ENCODE data around the gene LOXHD1. TPM values are rescaled to one million over a fixed set of nuclear protein-coding genes. Genes with fewer than 3 reads are reported as not detected.

The LOXHD1 gene
- total and polyA plus RNA-seq, 2 of the 13 experiments (the other 11 are each of a cell fraction or from before 2014, with no cell fraction given): not detected

- BruUV-seq (replicated peaks): no TSS peak
- FAIRE-seq: no peak
- Histone ChIP-seq H3K4me3 (replicated peaks in 1 of 3; ENCODE audit: insufficient read depth in 1 of 3, low read depth in 2 of 3, low read length in 3 of 3) (no peak overlapping the region), H3K27me3 (ENCODE audit: control insufficient read depth in 1 of 2, insufficient read depth in 2 of 2, low read length in 2 of 2) (no peaks in the 10 kb centered on the region), H3K36me3 (replicated peaks in 1 of 2; ENCODE audit: control insufficient read depth in 1 of 2, insufficient read depth in 2 of 2, low read length in 2 of 2) (no peaks in the 10 kb centered on the region), H4K20me1 (ENCODE audit: insufficient read depth, low read length) (no peaks in the 10 kb centered on the region), H2AFZ (ENCODE audit: low read length) (no peak overlapping the region), H3K9me3 (ENCODE audit: low read length) (no peaks in the 10 kb centered on the region), H3K4me2 (ENCODE audit: low read depth, low read length) (no peak overlapping the region), H3K79me2 (ENCODE audit: insufficient read depth, low read length) (no peaks in the 10 kb centered on the region), H3K27ac (ENCODE audit: extremely low read length, insufficient read depth, low read length) (no peak overlapping the region), H3K9ac (ENCODE audit: insufficient read depth, low read depth, low read length) (no peak overlapping the region), H3K4me1 (ENCODE audit: insufficient read depth, low read length) (no peaks in the 10 kb centered on the region)
- TF ChIP-seq, protein P1, sequence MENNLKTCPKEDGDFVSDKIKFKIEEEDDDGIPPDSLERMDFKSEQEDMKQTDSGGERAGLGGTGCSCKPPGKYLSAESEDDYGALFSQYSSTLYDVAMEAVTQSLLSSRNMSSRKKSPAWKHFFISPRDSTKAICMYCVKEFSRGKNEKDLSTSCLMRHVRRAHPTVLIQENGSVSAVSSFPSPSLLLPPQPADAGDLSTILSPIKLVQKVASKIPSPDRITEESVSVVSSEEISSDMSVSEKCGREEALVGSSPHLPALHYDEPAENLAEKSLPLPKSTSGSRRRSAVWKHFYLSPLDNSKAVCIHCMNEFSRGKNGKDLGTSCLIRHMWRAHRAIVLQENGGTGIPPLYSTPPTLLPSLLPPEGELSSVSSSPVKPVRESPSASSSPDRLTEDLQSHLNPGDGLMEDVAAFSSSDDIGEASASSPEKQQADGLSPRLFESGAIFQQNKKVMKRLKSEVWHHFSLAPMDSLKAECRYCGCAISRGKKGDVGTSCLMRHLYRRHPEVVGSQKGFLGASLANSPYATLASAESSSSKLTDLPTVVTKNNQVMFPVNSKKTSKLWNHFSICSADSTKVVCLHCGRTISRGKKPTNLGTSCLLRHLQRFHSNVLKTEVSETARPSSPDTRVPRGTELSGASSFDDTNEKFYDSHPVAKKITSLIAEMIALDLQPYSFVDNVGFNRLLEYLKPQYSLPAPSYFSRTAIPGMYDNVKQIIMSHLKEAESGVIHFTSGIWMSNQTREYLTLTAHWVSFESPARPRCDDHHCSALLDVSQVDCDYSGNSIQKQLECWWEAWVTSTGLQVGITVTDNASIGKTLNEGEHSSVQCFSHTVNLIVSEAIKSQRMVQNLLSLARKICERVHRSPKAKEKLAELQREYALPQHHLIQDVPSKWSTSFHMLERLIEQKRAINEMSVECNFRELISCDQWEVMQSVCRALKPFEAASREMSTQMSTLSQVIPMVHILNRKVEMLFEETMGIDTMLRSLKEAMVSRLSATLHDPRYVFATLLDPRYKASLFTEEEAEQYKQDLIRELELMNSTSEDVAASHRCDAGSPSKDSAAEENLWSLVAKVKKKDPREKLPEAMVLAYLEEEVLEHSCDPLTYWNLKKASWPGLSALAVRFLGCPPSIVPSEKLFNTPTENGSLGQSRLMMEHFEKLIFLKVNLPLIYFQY (CRISPR knock-in tag; IDR thresholded peaks at IDR 0.05; ENCODE audit: borderline replicate concordance): no peak
- TF ChIP-seq STAT5B (CRISPR knock-in tag; IDR thresholded peaks at IDR 0.05) (no peak), RELA (CRISPR knock-in tag; IDR thresholded peaks at IDR 0.05) (no peak), GABPA (IDR thresholded peaks at IDR 0.05; ENCODE audit: low read depth, low read length) (no peak), GABPA (CRISPR knock-in tag; IDR thresholded peaks at IDR 0.05; ENCODE audit: low read depth) (no peak), ZNF605 (CRISPR knock-in tag; IDR thresholded peaks at IDR 0.05) (no peak), GFI1 (CRISPR knock-in tag; IDR thresholded peaks at IDR 0.05; ENCODE audit: borderline replicate concordance) (no peak), SAFB2 (CRISPR knock-in tag; IDR thresholded peaks at IDR 0.05; ENCODE audit: borderline replicate concordance, low read depth) (no peak), ISX (CRISPR knock-in tag; conservative IDR thresholded peaks at IDR 0.05) (no peak), NFKBIZ (CRISPR knock-in tag; IDR thresholded peaks at IDR 0.05) (no peak)
- TF ChIP-seq, protein P2, sequence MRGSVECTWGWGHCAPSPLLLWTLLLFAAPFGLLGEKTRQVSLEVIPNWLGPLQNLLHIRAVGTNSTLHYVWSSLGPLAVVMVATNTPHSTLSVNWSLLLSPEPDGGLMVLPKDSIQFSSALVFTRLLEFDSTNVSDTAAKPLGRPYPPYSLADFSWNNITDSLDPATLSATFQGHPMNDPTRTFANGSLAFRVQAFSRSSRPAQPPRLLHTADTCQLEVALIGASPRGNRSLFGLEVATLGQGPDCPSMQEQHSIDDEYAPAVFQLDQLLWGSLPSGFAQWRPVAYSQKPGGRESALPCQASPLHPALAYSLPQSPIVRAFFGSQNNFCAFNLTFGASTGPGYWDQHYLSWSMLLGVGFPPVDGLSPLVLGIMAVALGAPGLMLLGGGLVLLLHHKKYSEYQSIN (CRISPR knock-in tag; IDR thresholded peaks at IDR 0.05; ENCODE audit: borderline replicate concordance): no peak
- TF ChIP-seq, protein P3, sequence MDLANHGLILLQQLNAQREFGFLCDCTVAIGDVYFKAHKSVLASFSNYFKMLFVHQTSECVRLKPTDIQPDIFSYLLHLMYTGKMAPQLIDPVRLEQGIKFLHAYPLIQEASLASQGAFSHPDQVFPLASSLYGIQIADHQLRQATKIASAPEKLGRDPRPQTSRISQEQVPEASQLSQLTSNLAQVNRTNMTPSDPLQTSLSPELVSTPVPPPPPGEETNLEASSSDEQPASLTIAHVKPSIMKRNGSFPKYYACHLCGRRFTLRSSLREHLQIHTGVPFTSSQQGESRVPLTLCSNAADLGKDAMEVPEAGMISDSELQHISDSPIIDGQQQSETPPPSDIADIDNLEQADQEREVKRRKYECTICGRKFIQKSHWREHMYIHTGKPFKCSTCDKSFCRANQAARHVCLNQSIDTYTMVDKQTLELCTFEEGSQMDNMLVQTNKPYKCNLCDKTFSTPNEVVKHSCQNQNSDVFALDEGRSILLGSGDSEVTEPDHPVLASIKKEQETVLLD (CRISPR knock-in tag; IDR thresholded peaks at IDR 0.05; ENCODE audit: low read depth): no peak
- WGBS (ENCODE audit: low lambda C conversion rate): 1% methylated on average over 3 of the region's 3 CpGs
- CTCF ChIA-PET (ENCODE audit: low intra/inter-chr PET ratio, low total read pairs): no interaction called here
- in situ Hi-C loops (cut with HindIII; ENCODE audit: extremely low pct_ligation_motif_present, low pct_unique_long_range_greater_than_20kb): no loop called here
- intact Hi-C loops (cut with micrococcal nuclease; ENCODE audit: unreplicated experiment): no loop called here
- no peak for DNase-seq (ENCODE audit: low spot score)
- POLR2A ChIA-PET: no interaction called here
- ATAC-seq: no peak
Measured at GRCh38 chr18:46445522-46446313, 211.3 kb downstream of the LOXHD1 start.
